Motor neuron (in vitro differentiated cells): ENCODE results near the gene EVX1. TPM values are rescaled to one million over a fixed set of nuclear protein-coding genes. Genes with fewer than 3 reads are reported as not detected.

Experiments used
- ATAC-seq, 8 experiments: fragments of 200-7000 bp; cut with Tn5 transposase; replicated peaks in 6 of 8; 2 replicates each; pipeline ENCODE4 v1.8.0; 2021; ENCODE audit warnings: mild to moderate bottlenecking in 8 of 8, moderate library complexity in 8 of 8
- H3K27ac ChIP-seq, 2 donors: fragments of 250-450 bp; sonication (Bioruptor Pico); 2 replicates each; pipeline ENCODE4 v1.9.0; 2021; ENCODE audit warnings: antibody characterized with exemption in 2 of 2, mild to moderate bottlenecking in 2 of 2, moderate library complexity in 1 of 2
- H3K4me1 ChIP-seq, 2 donors: fragments of 250-450 bp; sonication (Bioruptor Pico); replicated peaks in 1 of 2; 2 replicates each; pipeline ENCODE4 v1.6.1; 2021; ENCODE audit warnings: antibody characterized with exemption in 2 of 2, mild to moderate bottlenecking in 2 of 2, moderate library complexity in 1 of 2
- H3K4me3 ChIP-seq, 5 donors: fragments of 250-450 bp; sonication (Bioruptor Pico); 2 replicates each; pipeline ENCODE4 v1.9.0; 2021; ENCODE audit warnings: antibody characterized with exemption in 5 of 5, mild to moderate bottlenecking in 5 of 5, moderate library complexity in 4 of 5
- WGBS, 10 experiments: fragments of 450-650 bp; shearing (Covaris generic); methylation state at CpG; one replicate each; pipeline ENCODE4 v1.0.0; 2022; 5-methylcytosine and 5-hydroxymethylcytosine counted together
- in situ Hi-C, 9 experiments: fragments of 400-800 bp; cut with MboI; loops; one replicate each; pipeline ENCODE4 v1.15.0; 2021; ENCODE audit warnings: low sequenced_read_pairs in 9 of 9, low pct_unique_long_range_greater_than_20kb in 2 of 9; ENCODE audit not compliant: unreplicated experiment in 9 of 9
- total RNA-seq, 8 experiments: library from RNA; unstranded; fragments of 300-600 nt; gene quantifications; 2 replicates each; pipeline versions ENCODE4 v1.2.3 to v1.2.4, GENCODE V29; 2022

The EVX1 gene
- total RNA-seq, 8 experiments from 2014 or later, result 0.05 to 0.85 (median 0.21) TPM; not detected in 2

DNA sequence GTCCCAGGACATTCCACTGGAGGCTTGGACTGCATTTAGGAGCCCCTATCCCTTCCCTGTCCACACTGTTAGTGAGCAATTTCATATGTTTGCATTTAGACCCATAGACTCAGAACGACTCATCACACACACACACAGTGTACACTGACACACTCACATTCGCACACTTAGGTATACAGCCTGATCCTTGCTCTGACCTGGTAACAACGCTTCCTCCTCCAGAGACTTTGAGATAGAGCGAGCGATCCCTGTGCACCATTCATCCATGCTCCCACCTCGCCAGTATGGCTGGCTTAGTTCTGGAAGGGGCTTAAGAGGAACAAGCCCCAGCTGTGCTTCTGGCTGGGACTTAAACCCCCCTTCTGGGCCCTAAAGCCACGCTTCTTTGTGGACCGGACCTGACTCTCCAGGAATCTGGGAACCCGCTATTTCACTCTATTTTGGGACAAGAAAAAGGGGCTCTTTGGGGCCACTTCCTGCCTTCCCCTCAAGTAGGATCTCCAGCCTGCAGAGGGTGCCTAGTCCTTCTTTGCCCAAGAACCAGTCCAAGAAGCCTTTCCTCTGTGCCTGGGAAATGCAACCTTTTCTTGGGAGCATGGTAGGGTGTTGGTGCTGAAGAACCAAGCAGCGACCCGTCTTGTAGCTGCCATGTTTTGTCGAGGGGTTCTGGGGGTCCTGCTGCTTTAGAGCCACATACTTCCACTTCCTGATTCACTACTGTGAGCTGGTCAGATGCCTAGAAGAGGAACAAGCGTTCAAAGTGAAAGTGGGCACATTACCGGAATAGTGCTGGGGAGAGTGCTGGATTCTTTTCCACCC lies 41.6 kb upstream of the EVX1 start:
- no peaks in the 10 kb centered on the region for H3K4me1 ChIP-seq
- no peak for ATAC-seq
- 0 to 100% (median 8%) methylated on average over 1 to 10 of the region's 14 CpGs; no CpG with 5 or more reads in 4 of the 10 experiments for WGBS, 10 experiments
- no peak overlapping the region for H3K4me3 ChIP-seq
- in situ Hi-C loops, result loop anchor here in 6 of 9 experiments (10.0 to 25.0 kb wide), 5 partner anchors 374 to 811 kb away; no protein-coding TSS in a partner anchor
- H3K27ac ChIP-seq, result no peak overlapping the region

- ATAC-seq, result no peak
- in situ Hi-C loops, result loop anchor here in 6 of 9 experiments (10.0 to 25.0 kb wide), 5 partner anchors 373 to 811 kb away; no protein-coding TSS in a partner anchor
- no peaks in the 10 kb centered on the region for H3K4me1 ChIP-seq
- WGBS, 10 experiments, result 0 to 100% (median 25%) methylated on average over 1 to 4 of the region's 4 CpGs; no CpG with 5 or more reads in 4 of the 10 experiments
- no peak overlapping the region for H3K4me3 ChIP-seq
- H3K27ac ChIP-seq, result no peak overlapping the region
Measured at GRCh38 chr7:27201580-27202017, 41.0 kb upstream of the EVX1 start.

- no peak overlapping the region for H3K4me3 ChIP-seq
- no peak for ATAC-seq
- in situ Hi-C loops, result loop anchor here in 6 of 9 experiments (10.0 to 25.0 kb wide), 5 partner anchors 373 to 810 kb away; no protein-coding TSS in a partner anchor
- no peaks in the 10 kb centered on the region for H3K4me1 ChIP-seq
- WGBS, 10 experiments, result 3 to 100% (median 14%) methylated on average over 2 to 28 of the region's 30 CpGs
- no peak overlapping the region for H3K27ac ChIP-seq
Measured at GRCh38 chr7:27202018-27202861, 40.4 kb upstream of the EVX1 start.

DNA sequence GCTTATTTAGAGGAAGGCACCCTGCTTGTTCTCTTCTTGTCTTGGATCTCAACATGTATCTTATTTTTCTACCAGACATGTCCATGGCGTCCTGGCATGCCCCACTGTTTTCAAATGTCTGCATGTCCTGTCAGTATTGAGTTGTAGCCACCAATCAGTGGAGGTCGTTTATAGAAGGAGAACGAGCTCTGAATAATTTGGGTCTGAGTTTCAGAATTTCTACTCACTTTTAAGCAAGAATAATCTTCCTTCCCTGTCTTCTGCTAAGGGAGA lies 39.8 kb upstream of the EVX1 start:
- Histone ChIP-seq H3K4me1 (no peaks in the 10 kb centered on the region), H3K4me3 (no peak overlapping the region), H3K27ac (no peak overlapping the region)
- WGBS, 10 experiments, result 0 to 67% (median 14%) methylated on average over 1 to 3 of the region's 3 CpGs
- ATAC-seq, result no peak
- in situ Hi-C loops, result loop anchor here in 6 of 9 experiments (10.0 to 25.0 kb wide), 5 partner anchors 372 to 810 kb away; no protein-coding TSS in a partner anchor

DNA sequence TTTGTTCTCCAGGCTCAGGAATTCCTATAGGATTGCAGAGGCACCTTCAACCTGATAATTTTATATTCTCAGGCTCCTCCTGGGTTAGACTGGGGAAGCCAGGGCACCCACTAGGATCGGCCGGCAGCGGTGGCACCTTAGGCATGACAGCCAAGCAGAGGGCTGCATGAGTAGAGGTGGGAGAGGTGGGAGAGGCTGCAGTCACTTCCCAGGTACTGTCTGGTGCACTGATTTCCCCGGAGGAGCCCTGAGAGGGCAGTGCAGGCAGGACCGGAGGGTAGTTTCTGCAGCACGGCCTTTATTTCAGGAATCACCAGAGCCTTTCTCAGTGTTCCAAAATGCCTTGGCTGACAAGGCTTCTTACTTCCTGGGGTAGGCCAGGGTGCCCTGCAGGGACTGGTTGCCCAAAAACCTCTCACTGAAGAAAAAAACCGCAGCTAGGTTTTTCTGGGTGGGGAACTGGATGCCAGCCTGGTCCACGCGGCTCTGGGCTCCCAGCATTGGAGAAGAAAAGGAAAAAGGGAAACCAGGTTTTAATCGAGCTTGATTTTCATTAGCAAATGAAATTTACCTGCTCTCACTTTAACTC lies 39.1 kb upstream of the EVX1 start:
- in situ Hi-C loops, result loop anchor here in 6 of 9 experiments (10.0 to 25.0 kb wide), 5 partner anchors 371 to 809 kb away; no protein-coding TSS in a partner anchor
- Histone ChIP-seq H3K27ac (no peak overlapping the region), H3K4me3 (no peak overlapping the region), H3K4me1 (no peaks in the 10 kb centered on the region)
- 4 to 83% (median 27%) methylated on average over 1 to 10 of the region's 10 CpGs; no CpG with 5 or more reads in 3 of the 10 experiments for WGBS, 10 experiments
- ATAC-seq, result no peak

- ATAC-seq, result no peak
- H3K4me3 ChIP-seq, result no peak overlapping the region
- H3K4me1 ChIP-seq, result no peaks in the 10 kb centered on the region
- 7 to 100% (median 49%) methylated on average over 1 to 4 of the region's 4 CpGs; no CpG with 5 or more reads in 4 of the 10 experiments for WGBS, 10 experiments
- H3K27ac ChIP-seq, result no peak overlapping the region
- in situ Hi-C loops, result loop anchor here in 6 of 9 experiments (10.0 to 25.0 kb wide), 5 partner anchors 371 to 808 kb away; no protein-coding TSS in a partner anchor
Measured at GRCh38 chr7:27203964-27204594, 38.5 kb upstream of the EVX1 start.

GRCh38 chr7:27204851-27205322 lies 37.7 kb upstream of the EVX1 start:
- in situ Hi-C loops, result loop anchor here in 6 of 9 experiments (10.0 to 25.0 kb wide), 5 partner anchors 370 to 807 kb away; no protein-coding TSS in a partner anchor
- no peaks in the 10 kb centered on the region for H3K4me1 ChIP-seq
- peak in 3 of 8 experiments; percentile 3 to 23 (median 12) for ATAC-seq
- no peak overlapping the region for H3K27ac ChIP-seq
- no peak overlapping the region for H3K4me3 ChIP-seq
- WGBS, 10 experiments, result 0 to 5% (median 0%) methylated on average over 1 to 16 of the region's 41 CpGs; no CpG with 5 or more reads in 5 of the 10 experiments

GRCh38 chr7:27205325-27206280 lies 37.0 kb upstream of the EVX1 start:
- in situ Hi-C loops, result loop anchor here in 6 of 9 experiments (10.0 to 25.0 kb wide), 5 partner anchors 369 to 807 kb away; no protein-coding TSS in a partner anchor
- ATAC-seq, result peak in 3 of 8 experiments; percentile 3 to 53 (median 14)
- WGBS, 10 experiments, result 0 to 75% (median 3%) methylated on average over 2 to 24 of the region's 52 CpGs; no CpG with 5 or more reads in 1 of the 10 experiments

DNA sequence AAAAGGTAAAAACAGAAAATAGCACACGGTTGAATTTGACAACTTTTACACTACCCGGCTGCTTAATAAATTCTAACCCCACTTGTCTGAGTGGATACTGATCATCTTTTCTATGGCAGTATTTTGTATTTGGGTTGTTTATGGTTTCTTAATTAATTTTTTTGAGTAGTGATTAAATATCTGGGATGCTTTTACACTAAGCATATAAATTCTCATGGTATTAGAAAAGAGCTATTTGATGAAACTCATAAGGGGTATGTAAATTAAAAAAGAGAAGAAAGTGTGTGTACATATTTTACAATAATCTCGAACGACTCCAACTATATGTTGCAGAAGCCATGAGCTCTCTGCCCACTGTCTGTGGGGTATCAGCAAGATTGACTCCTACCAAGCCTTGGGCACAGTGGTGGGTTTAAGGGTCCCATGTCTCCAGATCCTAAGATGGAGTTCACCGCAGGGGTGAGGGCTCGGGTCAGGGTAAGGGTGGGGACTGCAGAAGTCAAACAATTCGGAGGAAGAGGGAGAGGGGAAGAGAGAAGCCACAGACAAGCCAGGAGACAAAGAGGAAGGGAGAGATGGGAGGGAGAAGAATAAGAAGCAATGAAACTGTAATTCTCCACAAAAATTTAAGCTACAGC lies 35.1 kb upstream of the EVX1 start:
- no peak for ATAC-seq
- H3K4me3 ChIP-seq, result no peak overlapping the region
- H3K4me1 ChIP-seq, result no peaks in the 10 kb centered on the region
- in situ Hi-C loops, result loop anchor here in 6 of 9 experiments (10.0 to 25.0 kb wide), 5 partner anchors 367 to 805 kb away; no protein-coding TSS in a partner anchor
- WGBS, 10 experiments, result 0 to 88% (median 28%) methylated on average over 2 to 7 of the region's 7 CpGs
- H3K27ac ChIP-seq, result no peak overlapping the region

More at GRCh38 chr7:27205325-27206280, 37.0 kb upstream of the EVX1 start:
- Histone ChIP-seq H3K4me3 (no peak overlapping the region), H3K4me1 (no peaks in the 10 kb centered on the region), H3K27ac (no peak overlapping the region)

DNA sequence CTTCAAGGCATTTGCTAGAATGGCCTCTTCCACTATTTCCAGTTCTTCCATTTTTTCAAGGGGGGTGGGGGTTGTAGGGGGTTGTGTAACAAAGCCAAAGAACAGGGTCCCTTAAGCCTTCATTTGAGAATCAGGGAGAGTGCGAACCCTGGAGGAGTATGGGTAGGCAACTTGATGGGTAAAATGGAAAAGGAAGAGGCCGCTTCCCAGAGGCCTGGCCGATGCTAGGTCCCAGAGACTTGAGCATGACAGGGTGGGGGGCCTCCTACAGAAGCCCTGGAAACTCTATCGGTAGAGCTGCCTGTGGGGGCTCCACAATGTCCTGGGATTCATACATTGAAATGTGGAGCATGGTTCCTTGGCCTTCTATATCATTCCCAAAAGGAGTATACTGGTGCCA lies 33.6 kb upstream of the EVX1 start:
- 40 to 100% (median 65%) methylated on average over 1 to 2 of the region's 4 CpGs; no CpG with 5 or more reads in 4 of the 10 experiments for WGBS, 10 experiments
- no peak overlapping the region for H3K4me3 ChIP-seq
- H3K27ac ChIP-seq, result no peak overlapping the region
- H3K4me1 ChIP-seq, result no peaks in the 10 kb centered on the region
- ATAC-seq, result no peak
- in situ Hi-C loops, result loop anchor here in 6 of 9 experiments (10.0 to 25.0 kb wide), 5 partner anchors 366 to 803 kb away; no protein-coding TSS in a partner anchor
